ENCODE measurements around the gene DNAJC5G.
"Not testable (repeated sequence)": the region's sequence is repeated elsewhere in the genome, so short reads cannot be mapped to it uniquely, and the experiment has no call there.

DNAJC5G gene

DNA sequence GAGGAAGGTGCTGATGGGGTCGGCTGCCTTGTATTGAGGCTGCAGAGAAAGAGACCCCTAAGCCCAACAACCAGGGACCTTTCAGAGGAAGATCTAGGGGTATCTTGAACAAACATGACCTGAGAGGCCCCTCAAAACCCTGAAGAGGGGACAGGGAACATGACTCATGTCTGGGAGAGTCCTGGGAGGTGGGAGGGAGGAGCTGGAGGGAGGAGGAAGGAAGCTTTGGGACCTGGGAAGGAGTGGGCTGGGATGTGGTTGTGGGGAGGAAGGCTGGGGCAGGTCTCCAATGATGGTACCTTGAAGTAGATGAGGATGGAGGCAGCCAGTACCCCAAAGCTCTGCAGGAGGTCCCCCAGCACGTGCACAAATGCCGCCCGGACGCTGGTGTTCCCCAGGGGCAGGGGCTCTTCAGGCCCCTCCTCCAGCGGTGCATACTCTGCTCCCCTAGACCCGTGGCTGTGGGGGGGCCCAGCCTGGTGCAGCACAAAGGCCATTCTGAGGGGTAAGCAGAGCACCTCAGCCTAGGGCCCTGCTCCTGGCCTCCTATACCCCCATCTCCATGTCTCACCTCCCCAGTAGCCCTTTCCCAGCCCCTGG lies 18.3 kb upstream of the DNAJC5G start:
- Histone ChIP-seq H3K4me3 (ENCODE audit: low read depth in 1 of 2, low read length in 2 of 2) (no peak overlapping the region), H3K4me1 (ENCODE audit: insufficient read depth, low read length) (no peaks in the 10 kb centered on the region), H3K27me3 (ENCODE audit: control insufficient read depth in 1 of 2, insufficient read depth in 2 of 2, low read length in 2 of 2) (peaks cover 19 to 35% of the 10 kb centered on the region in 2 donors), H3K27ac (ENCODE audit: low read depth, low read length) (no peak overlapping the region), H3K9me3 (ENCODE audit: low read length) (no peaks in the 10 kb centered on the region), H3K36me3 (ENCODE audit: insufficient read depth, low read length) (no peaks in the 10 kb centered on the region), H3K9ac (ENCODE audit: low read length) (no peak overlapping the region)

DNA sequence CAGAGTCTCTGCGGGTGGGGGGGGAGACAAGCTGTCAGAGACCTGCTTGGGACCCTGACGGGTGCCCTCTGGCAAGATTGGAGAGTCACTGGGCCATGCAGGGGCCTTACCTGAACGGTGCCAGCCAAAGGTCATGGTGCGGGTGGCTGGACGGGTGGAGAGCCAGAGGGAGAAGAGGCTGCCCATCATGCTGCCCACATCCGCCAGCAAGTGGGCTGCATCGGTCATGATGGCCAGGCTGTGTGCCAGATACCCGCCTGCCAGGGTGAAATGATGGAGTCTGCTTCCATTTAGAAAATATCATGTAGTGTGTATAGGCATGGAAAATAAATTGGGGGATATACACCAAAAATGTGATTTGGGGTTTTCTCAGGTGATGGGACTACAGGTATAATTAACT lies 17.2 kb upstream of the DNAJC5G start:
- Histone ChIP-seq H3K9me3 (ENCODE audit: low read length) (no peaks in the 10 kb centered on the region), H3K27ac (ENCODE audit: low read depth, low read length) (no peak overlapping the region), H3K9ac (ENCODE audit: low read length) (no peak overlapping the region), H3K36me3 (ENCODE audit: insufficient read depth, low read length) (no peaks in the 10 kb centered on the region), H3K4me1 (ENCODE audit: insufficient read depth, low read length) (peaks cover under 1% of the 10 kb centered on the region), H3K4me3 (ENCODE audit: low read depth in 1 of 2, low read length in 2 of 2) (no peak overlapping the region), H3K27me3 (ENCODE audit: control insufficient read depth in 1 of 2, insufficient read depth in 2 of 2, low read length in 2 of 2) (peaks cover 19 to 46% of the 10 kb centered on the region in 2 donors)

DNA sequence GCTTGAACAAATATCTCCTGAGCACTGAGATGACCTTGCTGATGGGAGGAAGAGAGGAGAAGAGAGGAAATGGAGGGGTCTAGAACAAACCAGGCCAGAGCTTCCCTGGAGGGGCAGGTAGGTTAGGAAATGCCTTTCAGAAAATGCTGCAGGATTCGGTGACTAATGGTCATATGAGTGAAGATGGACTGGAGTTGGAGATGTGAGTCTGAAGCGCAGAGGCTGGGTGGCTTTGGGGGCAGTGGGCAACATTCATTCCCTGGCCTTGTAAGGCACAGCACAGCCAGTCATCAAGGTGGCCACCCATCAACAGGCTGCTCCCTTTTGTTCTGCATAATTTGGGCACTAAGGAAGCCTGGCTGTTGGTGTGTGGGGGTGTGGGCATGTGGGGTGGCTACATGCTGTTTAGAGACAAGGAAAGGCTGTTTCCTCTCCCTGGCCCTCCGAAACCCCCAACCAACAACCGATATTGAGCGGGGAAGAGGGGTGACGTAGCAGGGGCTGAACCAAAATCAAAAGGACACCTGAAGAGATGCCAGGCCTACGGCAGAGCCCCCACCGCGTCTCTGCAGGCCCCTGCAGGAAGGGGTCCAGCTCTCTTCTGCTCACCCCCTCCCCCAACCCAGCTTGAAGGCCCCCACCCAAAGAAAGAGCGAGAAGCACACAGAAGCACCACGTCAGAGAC lies 13.8 kb upstream of the DNAJC5G start:
- Histone ChIP-seq H3K4me3 (ENCODE audit: low read depth in 1 of 2, low read length in 2 of 2) (no peak overlapping the region), H3K9ac (ENCODE audit: low read length) (no peak overlapping the region), H3K27ac (ENCODE audit: low read depth, low read length) (no peak overlapping the region), H3K27me3 (ENCODE audit: control insufficient read depth in 1 of 2, insufficient read depth in 2 of 2, low read length in 2 of 2) (peaks cover 51 to 75% of the 10 kb centered on the region in 2 donors), H3K9me3 (ENCODE audit: low read length) (no peaks in the 10 kb centered on the region), H3K36me3 (ENCODE audit: insufficient read depth, low read length) (no peaks in the 10 kb centered on the region), H3K4me1 (ENCODE audit: insufficient read depth, low read length) (peaks cover 13% of the 10 kb centered on the region)

DNA sequence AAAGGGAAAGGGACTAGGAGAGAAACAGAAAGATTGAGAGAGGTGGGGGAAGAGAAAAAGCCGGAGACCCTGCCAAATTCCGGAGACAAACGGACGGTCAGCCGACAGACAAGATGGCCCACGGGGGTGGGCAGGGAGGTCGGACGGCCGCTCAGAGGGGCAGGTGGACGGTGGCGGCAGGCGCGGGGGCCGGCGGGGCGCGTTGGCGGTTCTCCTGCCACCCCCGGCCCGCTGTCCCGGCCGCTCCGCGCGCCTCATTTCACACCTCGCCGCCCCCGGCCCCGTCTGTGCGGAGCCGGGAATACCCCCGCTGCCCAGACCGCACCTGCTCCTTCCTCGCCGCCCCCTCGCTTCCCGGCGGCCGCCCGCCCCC lies 13.3 kb upstream of the DNAJC5G start:
- no peak overlapping the region for H3K9ac ChIP-seq (ENCODE audit: low read length)
- H3K4me3 ChIP-seq (ENCODE audit: low read depth in 1 of 2, low read length in 2 of 2): no peak overlapping the region
- H3K4me1 ChIP-seq (ENCODE audit: insufficient read depth, low read length): peaks cover 13% of the 10 kb centered on the region
- H3K27ac ChIP-seq (ENCODE audit: low read depth, low read length): no peak overlapping the region
- peaks cover 51 to 76% of the 10 kb centered on the region in 2 donors for H3K27me3 ChIP-seq (ENCODE audit: control insufficient read depth in 1 of 2, insufficient read depth in 2 of 2, low read length in 2 of 2)
- H3K9me3 ChIP-seq (ENCODE audit: low read length): no peaks in the 10 kb centered on the region
- H3K36me3 ChIP-seq (ENCODE audit: insufficient read depth, low read length): no peaks in the 10 kb centered on the region

DNA sequence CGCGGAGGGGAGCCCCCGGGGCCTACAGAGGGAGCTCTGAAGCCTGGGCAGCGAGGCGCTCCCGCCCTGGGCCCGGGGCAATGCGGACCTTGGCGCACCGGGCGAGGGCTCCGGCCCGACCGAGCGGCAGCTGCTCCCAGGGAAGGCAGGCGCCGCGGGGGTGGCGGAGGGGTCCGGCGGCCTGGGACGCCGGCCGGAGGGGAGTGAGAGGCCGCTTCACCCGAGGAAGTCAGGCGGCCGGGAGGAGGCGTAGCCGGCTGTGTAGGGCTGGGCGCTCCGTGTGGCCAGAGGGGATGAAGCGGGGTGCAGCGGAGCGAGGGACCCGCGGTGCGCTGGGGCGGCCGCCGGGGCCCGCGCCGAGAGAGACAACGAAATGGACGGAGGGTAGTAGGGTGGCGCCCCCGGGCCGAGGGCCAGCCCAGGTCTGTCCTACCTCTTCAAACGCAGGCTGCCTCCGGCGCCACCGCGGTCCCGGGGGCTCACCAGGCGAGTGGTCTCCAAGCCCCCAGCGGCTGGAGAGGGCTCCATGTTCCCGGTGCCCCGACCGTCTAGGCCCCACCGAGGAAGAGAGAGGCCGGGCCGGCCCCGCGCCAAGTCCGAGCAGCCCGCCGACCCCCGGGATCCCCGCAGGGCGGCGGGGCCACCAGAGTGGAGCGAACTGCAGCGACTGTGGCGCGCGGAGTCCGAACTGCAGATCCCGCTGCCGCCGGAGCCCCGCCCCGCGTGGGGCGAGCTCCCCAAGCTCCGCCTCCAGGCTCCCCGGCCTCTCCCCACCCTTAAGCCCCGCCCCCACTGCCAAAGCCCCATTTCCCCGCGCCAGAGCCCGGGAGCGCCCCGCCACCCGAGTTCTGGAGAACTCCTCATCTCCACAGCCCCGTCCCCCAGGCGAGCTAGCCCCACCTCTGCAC lies 12.6 kb upstream of the DNAJC5G start, which contains the start of gene SLC30A3:
Gene SLC30A3, minus strand, starts transcription at position 669 of the 908 bp plus-strand sequence. Its CDS starts 141 bp downstream, at position 528.
- no peak within 1 kb of the TSS for H3K27ac ChIP-seq (ENCODE audit: low read depth, low read length)
- no peaks in the 10 kb centered on the region for H3K36me3 ChIP-seq (ENCODE audit: insufficient read depth, low read length)
- peaks cover 51 to 82% of the 10 kb centered on the region in 2 donors for H3K27me3 ChIP-seq (ENCODE audit: control insufficient read depth in 1 of 2, insufficient read depth in 2 of 2, low read length in 2 of 2)
- H3K4me1 ChIP-seq (ENCODE audit: insufficient read depth, low read length): peaks cover 13% of the 10 kb centered on the region
- peak within 1 kb of the TSS; percentile 38 to 49 for H3K4me3 ChIP-seq (ENCODE audit: low read depth in 1 of 2, low read length in 2 of 2)
- no peaks in the 10 kb centered on the region for H3K9me3 ChIP-seq (ENCODE audit: low read length)
- no peak within 1 kb of the TSS for H3K9ac ChIP-seq (ENCODE audit: low read length)

DNA sequence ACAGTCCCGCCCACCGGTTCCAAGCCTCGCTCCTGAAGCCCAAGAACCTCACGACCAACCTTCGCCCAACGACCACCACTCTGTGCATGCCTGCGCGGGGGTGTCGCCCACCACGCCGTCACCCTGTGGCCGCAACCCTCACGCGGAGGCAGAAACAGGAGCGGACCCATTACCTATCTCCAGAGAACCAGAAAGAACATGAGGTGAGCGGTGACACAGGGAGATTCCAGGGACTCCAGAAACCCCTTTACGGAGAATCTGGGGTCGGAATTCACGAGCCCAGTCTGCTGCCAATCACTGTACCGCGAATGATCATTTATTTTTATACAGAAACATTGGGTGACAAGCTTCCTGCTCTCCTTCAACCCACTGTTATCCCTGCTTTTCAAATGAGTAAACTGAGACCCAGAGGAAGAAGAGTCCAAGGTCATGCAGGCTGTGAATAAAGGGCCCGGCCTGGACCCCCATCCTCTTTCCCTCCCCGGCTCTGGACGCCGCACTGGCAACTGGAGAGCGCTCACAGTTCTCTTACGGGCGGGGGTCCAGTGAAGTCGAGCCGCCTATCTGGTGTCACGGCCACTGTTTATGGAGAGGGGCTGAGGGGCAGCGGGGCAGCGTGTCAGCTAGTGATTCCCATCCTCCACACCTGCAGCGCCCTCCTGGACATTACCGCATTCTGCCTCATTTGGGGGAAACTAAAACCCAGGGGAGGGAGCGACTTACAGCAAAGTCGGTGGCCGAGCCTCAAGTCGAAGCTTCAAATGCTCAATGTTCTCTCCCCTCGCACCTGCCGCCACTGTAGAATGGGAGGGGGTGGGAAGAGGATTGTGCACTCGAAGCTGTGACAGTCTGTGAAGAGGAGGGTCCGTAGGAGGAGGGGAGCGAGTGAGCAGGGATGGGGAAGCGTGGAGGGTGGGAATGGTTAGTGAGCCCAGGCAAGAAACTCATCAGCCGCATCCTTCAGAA lies 11.7 kb upstream of the DNAJC5G start:
- no peak overlapping the region for H3K9ac ChIP-seq (ENCODE audit: low read length)
- peaks cover 13% of the 10 kb centered on the region for H3K4me1 ChIP-seq (ENCODE audit: insufficient read depth, low read length)
- no peak overlapping the region for H3K27ac ChIP-seq (ENCODE audit: low read depth, low read length)
- H3K27me3 ChIP-seq (ENCODE audit: control insufficient read depth in 1 of 2, insufficient read depth in 2 of 2, low read length in 2 of 2): peaks cover 51 to 75% of the 10 kb centered on the region in 2 donors
- H3K9me3 ChIP-seq (ENCODE audit: low read length): no peaks in the 10 kb centered on the region
- H3K4me3 ChIP-seq (ENCODE audit: low read depth in 1 of 2, low read length in 2 of 2): peak overlapping the region in 1 of 2 donors; percentile 49
- no peaks in the 10 kb centered on the region for H3K36me3 ChIP-seq (ENCODE audit: insufficient read depth, low read length)

DNA sequence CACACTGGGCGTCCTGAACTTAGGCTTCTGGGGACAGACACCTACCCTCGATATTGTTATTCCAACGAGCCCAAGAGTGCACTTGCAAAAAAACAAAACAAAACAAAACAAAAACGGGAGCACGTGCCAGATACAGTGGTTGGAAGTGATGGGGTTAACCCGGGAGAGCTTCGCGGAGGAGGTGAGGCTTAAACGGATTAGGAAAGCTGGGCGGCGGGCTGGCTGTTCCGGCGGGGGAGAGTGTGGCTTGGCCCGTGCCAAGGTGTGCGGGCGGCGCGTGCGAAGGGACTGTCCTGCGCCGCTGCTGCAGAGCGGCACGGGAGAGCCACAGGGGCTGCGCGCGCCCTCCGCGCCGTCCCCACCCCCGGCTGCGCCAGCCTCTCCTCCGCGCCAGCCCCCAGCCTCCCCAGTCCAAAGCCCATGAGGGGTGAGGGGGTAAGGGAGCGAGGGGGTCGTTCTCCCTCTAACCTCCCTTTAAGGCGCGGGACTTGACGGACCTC lies 10.9 kb upstream of the DNAJC5G start:
- Histone ChIP-seq H3K27ac (ENCODE audit: low read depth, low read length) (no peak overlapping the region), H3K4me3 (ENCODE audit: low read depth in 1 of 2, low read length in 2 of 2) (peak overlapping the region in 1 of 2 donors; percentile 35), H3K9me3 (ENCODE audit: low read length) (no peaks in the 10 kb centered on the region), H3K27me3 (ENCODE audit: control insufficient read depth in 1 of 2, insufficient read depth in 2 of 2, low read length in 2 of 2) (peaks cover 51 to 72% of the 10 kb centered on the region in 2 donors), H3K36me3 (ENCODE audit: insufficient read depth, low read length) (no peaks in the 10 kb centered on the region), H3K4me1 (ENCODE audit: insufficient read depth, low read length) (peaks cover 13% of the 10 kb centered on the region), H3K9ac (ENCODE audit: low read length) (no peak overlapping the region)

DNA sequence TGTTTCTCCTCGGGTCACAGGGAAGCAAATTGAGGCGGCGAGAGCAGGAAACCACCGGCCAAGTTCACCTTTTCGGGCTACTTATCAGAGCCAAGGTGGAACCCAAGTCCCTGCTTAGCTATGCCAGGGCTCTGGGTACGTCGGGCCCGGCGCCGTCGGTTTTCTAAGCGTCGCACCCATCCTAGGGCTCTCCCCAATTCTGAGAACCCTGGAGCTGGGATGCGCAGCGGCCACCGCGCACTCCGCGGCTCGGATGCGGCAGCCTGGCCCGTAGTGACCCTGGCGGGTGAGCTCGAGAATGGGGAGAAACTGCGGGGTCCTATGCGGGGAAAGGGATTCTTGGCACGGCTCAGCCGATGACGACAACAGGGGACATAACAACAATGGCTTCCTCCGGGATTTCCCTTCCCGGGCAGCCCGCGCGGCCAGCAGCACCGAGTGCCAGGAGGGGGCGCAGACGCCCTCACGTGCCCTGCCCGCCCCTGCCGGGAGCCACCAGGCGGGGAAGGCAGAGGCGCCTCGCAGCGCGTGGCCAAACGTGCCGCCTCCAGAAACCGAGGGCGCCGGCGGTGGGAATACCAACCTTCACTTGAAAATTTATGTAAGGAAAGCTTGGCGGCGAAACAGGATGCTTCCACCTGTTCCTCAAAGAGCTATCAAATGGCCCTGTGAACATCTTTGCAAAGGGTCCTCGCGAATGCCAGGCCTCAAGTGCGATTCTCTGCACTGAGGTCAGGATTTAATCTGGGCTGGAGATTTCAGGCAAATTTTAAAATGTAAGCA lies 10.3 kb upstream of the DNAJC5G start:
- Histone ChIP-seq H3K27me3 (ENCODE audit: control insufficient read depth in 1 of 2, insufficient read depth in 2 of 2, low read length in 2 of 2) (peaks cover 51 to 67% of the 10 kb centered on the region in 2 donors), H3K9ac (ENCODE audit: low read length) (no peak overlapping the region), H3K4me3 (ENCODE audit: low read depth in 1 of 2, low read length in 2 of 2) (peak overlapping the region in 1 of 2 donors; percentile 35), H3K9me3 (ENCODE audit: low read length) (no peaks in the 10 kb centered on the region), H3K36me3 (ENCODE audit: insufficient read depth, low read length) (no peaks in the 10 kb centered on the region), H3K27ac (ENCODE audit: low read depth, low read length) (no peak overlapping the region), H3K4me1 (ENCODE audit: insufficient read depth, low read length) (peaks cover 13% of the 10 kb centered on the region)

DNA sequence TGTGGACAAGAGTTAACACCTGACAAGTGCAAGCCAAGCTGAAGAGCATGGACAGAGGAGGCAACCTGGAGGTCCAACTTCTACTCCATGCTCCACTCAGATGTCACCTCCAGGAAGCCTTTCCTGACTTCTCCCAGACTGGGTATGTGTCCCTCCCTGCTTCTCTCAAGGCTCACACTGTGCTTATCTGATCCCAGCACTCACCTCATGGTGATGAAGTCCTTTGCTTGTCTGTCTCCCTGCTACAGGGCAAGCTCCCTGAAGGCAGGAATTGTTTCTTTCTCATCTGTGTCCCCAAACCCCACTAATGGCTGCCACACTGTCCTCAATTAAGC lies 9.7 kb upstream of the DNAJC5G start:
- Histone ChIP-seq H3K27me3 (ENCODE audit: control insufficient read depth in 1 of 2, insufficient read depth in 2 of 2, low read length in 2 of 2) (peaks cover 46 to 62% of the 10 kb centered on the region in 2 donors), H3K9ac (ENCODE audit: low read length) (no peak overlapping the region), H3K27ac (ENCODE audit: low read depth, low read length) (no peak overlapping the region), H3K36me3 (ENCODE audit: insufficient read depth, low read length) (no peaks in the 10 kb centered on the region), H3K9me3 (ENCODE audit: low read length) (no peaks in the 10 kb centered on the region), H3K4me1 (ENCODE audit: insufficient read depth, low read length) (peaks cover 13% of the 10 kb centered on the region), H3K4me3 (ENCODE audit: low read depth in 1 of 2, low read length in 2 of 2) (no peak overlapping the region)

DNA sequence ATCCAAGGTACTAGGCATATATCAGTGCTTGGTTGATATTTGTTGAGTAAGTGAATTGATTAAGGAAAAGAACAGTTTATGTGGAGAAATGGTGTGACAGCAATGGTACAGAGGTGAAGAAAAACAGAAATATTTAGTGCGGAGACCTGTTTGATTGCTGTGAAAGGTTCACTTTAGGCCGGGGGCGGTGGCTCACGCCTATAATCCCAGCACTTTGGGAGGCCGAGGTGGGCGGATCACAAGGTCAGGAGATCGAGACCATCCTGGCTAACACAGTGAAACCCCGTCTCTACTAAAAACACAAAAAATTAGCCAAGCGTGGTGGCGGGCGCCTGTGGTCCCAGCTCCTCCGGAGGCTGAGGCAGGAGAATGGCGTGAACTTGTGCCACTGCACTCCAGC lies 6.9 kb upstream of the DNAJC5G start:
- peaks cover 29 to 34% of the 10 kb centered on the region in 2 donors for H3K27me3 ChIP-seq (ENCODE audit: control insufficient read depth in 1 of 2, insufficient read depth in 2 of 2, low read length in 2 of 2)

More for the DNA sequence above, 6.9 kb upstream of the DNAJC5G start:
- not testable (repeated sequence) for H3K27ac ChIP-seq (ENCODE audit: low read depth, low read length); H3K9ac ChIP-seq (ENCODE audit: low read length); H3K4me3 ChIP-seq (ENCODE audit: low read depth in 1 of 2, low read length in 2 of 2); H3K9me3 ChIP-seq (ENCODE audit: low read length); H3K36me3 ChIP-seq (ENCODE audit: insufficient read depth, low read length)
- peaks cover 11% of the 10 kb centered on the region for H3K4me1 ChIP-seq (ENCODE audit: insufficient read depth, low read length)

Data from muscle layer of colon (tissue), 2 donors.